Heart right ventricle (tissue), 16 donors: ENCODE data around the gene AGO3. TPM values are rescaled to one million over a fixed set of nuclear protein-coding genes. Genes with fewer than 3 reads are reported as not detected.

Source experiments
- ATAC-seq, 8 donors: fragments of 200-7000 bp; cut with Tn5 transposase; one replicate each; pipeline ENCODE4 v1.9.1; 2020; ENCODE audit warnings: mild to moderate bottlenecking in 8 of 8, moderate library complexity in 8 of 8, moderate number of reproducible peaks in 1 of 8
- DNase-seq, 2 donors: peaks; one replicate each; pipeline ENCODE4 v3.0.0-alpha.2; 2020
- H3K27ac ChIP-seq, 10 donors: fragments of 200-600 bp; sonication (generic) in 2 of 10; one replicate each; pipeline versions ENCODE4 v1.5.0 to v1.8.0; 2020 to 2022; ENCODE audit warnings: mild to moderate bottlenecking in 3 of 10
- H3K27me3 ChIP-seq, 7 donors: fragments of 200-600 bp; one replicate each; pipeline ENCODE4 v1.8.0; 2021 to 2022; ENCODE audit warnings: mild to moderate bottlenecking in 2 of 7
- H3K36me3 ChIP-seq, 9 donors: fragments of 200-600 bp; sonication (generic) in 1 of 9; one replicate each; pipeline versions ENCODE4 v1.5.0 to v1.8.0; 2020 to 2022; ENCODE audit warnings: mild to moderate bottlenecking in 2 of 9
- H3K4me1 ChIP-seq, 9 donors: fragments of 200-600 bp; sonication (generic) in 1 of 9; one replicate each; pipeline versions ENCODE4 v1.5.0 to v1.8.0; 2020 to 2022; ENCODE audit warnings: mild to moderate bottlenecking in 4 of 9
- H3K4me3 ChIP-seq, 10 donors: fragments of 200-600 bp; sonication (generic) in 2 of 10; one replicate each; pipeline versions ENCODE4 v1.5.0 to v1.8.0; 2020 to 2022; ENCODE audit warnings: mild to moderate bottlenecking in 7 of 10, moderate library complexity in 2 of 10
- H3K9me3 ChIP-seq, 11 donors: fragments of 200-600 bp in 10 of 11; sonication (generic) in 2 of 11; one replicate each; pipeline versions ENCODE4 v1.5.0 to v1.8.0; 2013 to 2022; ENCODE audit warnings: mild to moderate bottlenecking in 2 of 11, control low read depth in 1 of 11, moderate library complexity in 1 of 11
- WGBS, 2 donors: extraction: QIAGEN DNeasy Blood & Tissue Kit; methylation state at CpG; one replicate each; pipeline ENCODE4 v1.1.7; 2013; ENCODE audit warnings: inconsistent platforms in 1 of 2; 5-methylcytosine and 5-hydroxymethylcytosine counted together
- intact Hi-C, 10 donors: fragments of 100-400 bp; cut with DNase I; formaldehyde crosslinking; loops; one replicate each; pipeline versions ENCODE4 v1.11.1 to v1.14.2; 2022
- polyA plus RNA-seq, 2 donors: library from polyadenylated mRNA; stranded (reverse); fragments of 200-250 nt; gene quantifications; one replicate each; pipeline ENCODE4 v1.2.3, GENCODE V29; 2013
- total RNA-seq, 10 donors: library from RNA; stranded (reverse); fragmentation: NEBNext Ultra II Directional in 3 of 10; extraction: Animal tissue kit (Norgen Biotek cat#: 25700) in 3 of 10; gene quantifications; one replicate each; pipeline versions ENCODE4 v1.2.1 to v1.2.4, GENCODE V29; 2021 to 2023
- TF ChIP-seq, protein P1 (sequence below), 9 donors: fragments of 200-600 bp; sonication (generic) in 2 of 9; IDR thresholded peaks; one replicate each; pipeline versions ENCODE4 v1.5.0 to v1.8.0; 2021 to 2022; ENCODE audit warnings: antibody characterized with exemption in 9 of 9, mild to moderate bottlenecking in 5 of 9, moderate library complexity in 1 of 9
- donor health status: Arrhythmogenic right ventricular cardiomyopathy.
- donor health status: ischemic (EF 13 %, LVEDD 7.1; RV severe dilation, severe dysfunction).
- donor health status: healthy with polysubstance abuse.
- donor health status: DM: no; HTN: yes; CAD: no.
- donor health status: DM: no; HTN: no; CAD: no.
- donor health status: ischemic (EF 25% LVEDD 6.9; RV normal size, moderate dysfunction).
- donor health status: ischemic (EF 25% LVEDD 5.7; RV mildly dilated, moderate dysfunction).
- donor health status: healthy.
- donor health status: DM: yes; HTN: yes; CAD: no.
- donor health status: Ischemic cardiomyopathy.
- donor health status: ischemic (EF 35%, LVEDD 5.7; RV mildly dilated, moderate dysfunction).
- donor health status: nonischemic (EF 11% LVEDD 7.7; RV severe dilation, severe dysfunction).
- donor health status: DM: yes; HTN: yes; CAD: no.
- donor health status: PGD.
- donor health status: ischemic (EF 29% LVEDD 5.4; RV normal size, mild dysfunction).
- donor health status: nonischemic (EF 23%, LVEDD 6.1; RV moderate dilation, normal function).

The AGO3 gene
- total and polyA plus RNA-seq, 12 donors, result 2.2 to 20.7 (median 14.7) TPM

DNA sequence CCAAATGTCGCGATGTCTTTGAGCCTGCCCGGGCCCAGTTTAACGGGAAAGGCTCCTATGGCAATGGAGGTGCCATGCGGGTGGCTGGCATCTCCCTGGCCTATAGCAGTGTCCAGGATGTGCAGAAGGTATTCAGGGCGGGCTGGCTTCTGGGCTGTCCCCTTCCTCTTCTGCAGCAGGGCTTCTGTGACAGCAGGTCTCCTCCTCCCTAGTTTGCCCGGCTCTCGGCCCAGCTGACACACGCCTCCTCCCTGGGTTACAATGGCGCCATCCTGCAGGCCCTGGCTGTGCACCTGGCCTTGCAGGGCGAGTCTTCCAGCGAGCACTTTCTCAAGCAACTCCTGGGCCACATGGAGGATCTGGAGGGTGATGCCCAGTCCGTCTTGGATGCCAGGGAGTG, 160.8 kb downstream of the AGO3 start:
- Histone ChIP-seq H3K9me3 (no peaks in the 10 kb centered on the region), H3K36me3 (peaks cover 0 to 67% (median 26%) of the 10 kb centered on the region in 9 donors), H3K27me3 (no peaks in the 10 kb centered on the region), H3K4me3 (no peak overlapping the region), H3K27ac (no peak overlapping the region), H3K4me1 (peaks cover 3 to 68% (median 59%) of the 10 kb centered on the region in 9 donors)
- intact Hi-C loops, result loop anchor here in 4 of 10 donors (10.0 kb wide), 4 partner anchors 123 to 333 kb away; no protein-coding TSS in a partner anchor
- WGBS, 2 donors, result 95 to 96% methylated on average over 13 of the region's 13 CpGs
- DNase-seq, result no peak
- TF ChIP-seq, protein P1, sequence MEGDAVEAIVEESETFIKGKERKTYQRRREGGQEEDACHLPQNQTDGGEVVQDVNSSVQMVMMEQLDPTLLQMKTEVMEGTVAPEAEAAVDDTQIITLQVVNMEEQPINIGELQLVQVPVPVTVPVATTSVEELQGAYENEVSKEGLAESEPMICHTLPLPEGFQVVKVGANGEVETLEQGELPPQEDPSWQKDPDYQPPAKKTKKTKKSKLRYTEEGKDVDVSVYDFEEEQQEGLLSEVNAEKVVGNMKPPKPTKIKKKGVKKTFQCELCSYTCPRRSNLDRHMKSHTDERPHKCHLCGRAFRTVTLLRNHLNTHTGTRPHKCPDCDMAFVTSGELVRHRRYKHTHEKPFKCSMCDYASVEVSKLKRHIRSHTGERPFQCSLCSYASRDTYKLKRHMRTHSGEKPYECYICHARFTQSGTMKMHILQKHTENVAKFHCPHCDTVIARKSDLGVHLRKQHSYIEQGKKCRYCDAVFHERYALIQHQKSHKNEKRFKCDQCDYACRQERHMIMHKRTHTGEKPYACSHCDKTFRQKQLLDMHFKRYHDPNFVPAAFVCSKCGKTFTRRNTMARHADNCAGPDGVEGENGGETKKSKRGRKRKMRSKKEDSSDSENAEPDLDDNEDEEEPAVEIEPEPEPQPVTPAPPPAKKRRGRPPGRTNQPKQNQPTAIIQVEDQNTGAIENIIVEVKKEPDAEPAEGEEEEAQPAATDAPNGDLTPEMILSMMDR (IDR thresholded peaks at IDR 0.05), result no peak
- no peak for ATAC-seq

DNA sequence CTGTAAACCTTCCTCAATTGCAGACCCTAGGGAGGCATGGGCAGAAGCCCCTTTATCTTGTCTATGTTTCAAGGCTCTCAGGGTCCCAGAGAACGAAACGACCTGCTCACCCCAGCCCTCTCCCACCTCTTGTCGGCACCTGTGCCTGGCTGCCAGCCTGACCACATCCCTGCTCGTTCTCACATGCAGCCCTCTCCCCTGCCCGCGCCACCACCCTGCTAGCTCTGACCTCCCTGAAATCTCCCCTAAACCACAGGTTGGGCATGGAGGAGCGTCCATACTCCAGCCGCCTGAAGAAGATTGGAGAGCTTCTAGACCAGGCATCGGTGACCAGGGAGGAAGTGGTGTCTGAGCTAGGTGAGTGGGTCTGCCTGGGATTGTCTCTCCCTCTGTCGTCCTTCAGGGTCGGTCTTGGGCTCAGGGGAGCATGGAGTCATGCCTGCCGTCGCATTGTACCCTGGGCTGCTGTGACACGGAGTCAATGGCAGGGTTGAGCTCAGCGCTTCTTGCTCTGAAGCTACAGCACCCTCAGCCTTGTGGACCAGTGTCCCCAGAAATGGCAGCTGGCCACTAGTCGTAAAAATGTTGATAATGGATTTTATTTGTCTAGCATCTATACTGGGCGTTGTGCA, 161.4 kb downstream of the AGO3 start:
- DNase-seq, result no peak
- Histone ChIP-seq H3K9me3 (no peaks in the 10 kb centered on the region), H3K27ac (no peak overlapping the region), H3K36me3 (peaks cover 0 to 69% (median 26%) of the 10 kb centered on the region in 9 donors), H3K4me1 (peaks cover 3 to 68% (median 59%) of the 10 kb centered on the region in 9 donors), H3K4me3 (no peak overlapping the region), H3K27me3 (no peaks in the 10 kb centered on the region)
- TF ChIP-seq, protein P1 (IDR thresholded peaks at IDR 0.05), result no peak
- ATAC-seq, result no peak
- intact Hi-C loops, result loop anchor here in 4 of 10 donors (10.0 kb wide), 4 partner anchors 123 to 333 kb away; no protein-coding TSS in a partner anchor
- WGBS, 2 donors, result 93 to 94% methylated on average over 17 of the region's 17 CpGs

DNA sequence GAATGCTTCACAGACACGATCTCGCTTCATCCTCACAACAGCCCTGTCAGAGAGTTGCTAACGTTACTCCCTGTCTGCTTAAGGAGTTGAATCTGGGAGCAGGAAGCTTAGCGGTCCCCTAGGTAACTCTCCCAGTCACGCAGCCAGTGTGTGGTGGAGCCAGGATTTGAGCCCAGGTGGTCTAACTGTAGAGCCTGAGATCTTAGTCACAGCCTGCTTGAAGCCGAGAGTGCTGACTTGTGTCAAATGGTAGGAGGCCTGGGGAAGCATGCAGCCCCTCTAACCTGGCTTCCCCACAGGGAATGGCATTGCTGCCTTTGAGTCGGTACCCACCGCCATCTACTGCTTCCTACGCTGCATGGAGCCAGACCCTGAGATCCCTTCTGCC, 161.9 kb downstream of the AGO3 start:
- no peak for DNase-seq
- H3K4me3 ChIP-seq, result no peak overlapping the region
- H3K27ac ChIP-seq, result peak overlapping the region in 1 of 10 donors; percentile 22
- no peak for ATAC-seq
- H3K9me3 ChIP-seq, result no peaks in the 10 kb centered on the region
- H3K4me1 ChIP-seq, result peaks cover 3 to 68% (median 59%) of the 10 kb centered on the region in 9 donors
- WGBS, 2 donors, result 92 to 94% methylated on average over 9 of the region's 9 CpGs
- intact Hi-C loops, result loop anchor here in 4 of 10 donors (10.0 kb wide), 4 partner anchors 122 to 332 kb away; no protein-coding TSS in a partner anchor
- peaks cover 0 to 69% (median 26%) of the 10 kb centered on the region in 9 donors for H3K36me3 ChIP-seq
- TF ChIP-seq, protein P1 (IDR thresholded peaks at IDR 0.05), result no peak
- no peaks in the 10 kb centered on the region for H3K27me3 ChIP-seq

DNA sequence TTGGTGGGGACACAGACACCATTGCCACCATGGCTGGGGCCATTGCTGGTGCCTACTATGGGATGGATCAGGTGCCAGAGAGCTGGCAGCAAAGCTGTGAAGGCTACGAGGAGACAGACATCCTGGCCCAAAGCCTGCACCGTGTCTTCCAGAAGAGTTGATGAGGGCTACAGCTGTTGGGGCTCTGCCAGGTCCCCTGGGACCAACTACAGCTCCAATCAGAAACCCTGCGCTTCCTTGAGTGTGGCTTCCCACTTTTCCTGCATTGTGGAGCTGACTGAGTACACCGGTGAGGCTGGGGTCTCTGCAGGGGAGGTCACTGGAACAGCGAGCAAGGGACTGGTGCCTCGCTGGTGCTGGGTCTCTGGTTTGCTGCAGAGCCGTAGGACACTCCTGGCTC, 162.3 kb downstream of the AGO3 start:
- intact Hi-C loops, result loop anchor here in 4 of 10 donors (10.0 kb wide), 4 partner anchors 122 to 332 kb away; no protein-coding TSS in a partner anchor
- 62 to 67% methylated on average over 7 of the region's 7 CpGs for whole genome bisulfite sequencing, 2 donors
- ATAC-seq (no peak), DNase-seq (no peak)
- Histone ChIP-seq H3K4me3 (no peak overlapping the region), H3K27me3 (no peaks in the 10 kb centered on the region), H3K27ac (peak overlapping the region in 4 of 10 donors; percentile 22 to 51 (median 37)), H3K36me3 (peaks cover 0 to 69% (median 26%) of the 10 kb centered on the region in 9 donors), H3K9me3 (no peaks in the 10 kb centered on the region), H3K4me1 (peaks cover 3 to 66% (median 56%) of the 10 kb centered on the region in 9 donors)
- TF ChIP-seq, protein P1 (IDR thresholded peaks at IDR 0.05), result no peak
